GM23338 (cell line): ENCODE measurements around the gene GPRIN1.

Experiments used
- CREB1 ChIP-seq: fragments of 250-450 bp; sonication (Bioruptor Pico); IDR thresholded peaks from 2 replicates; pipeline ENCODE4 v1.5.0; 2020; ENCODE audit warnings: low read depth, mild to moderate bottlenecking, moderate library complexity
- CTCF ChIP-seq, 2 experiments: fragments of 200-600 bp in 1 of 2; sonication (generic) in 1 of 2; conservative IDR thresholded peaks; 2 replicates each; pipeline versions ENCODE4 v1.5.1 to v1.6.1; 2016 to 2017; ENCODE audit warnings: antibody characterized with exemption in 2 of 2, low read depth in 2 of 2, mild to moderate bottlenecking in 2 of 2, moderate library complexity in 1 of 2
- ETS1 ChIP-seq: IDR thresholded peaks from 2 replicates; pipeline ENCODE4 v1.6.1; 2016; ENCODE audit warnings: antibody characterized with exemption
- EZH2 ChIP-seq: fragments of 200-600 bp; sonication (generic); IDR thresholded peaks from one replicate; pipeline ENCODE4 v1.8.0; 2017; ENCODE audit warnings: antibody characterized with exemption, mild to moderate bottlenecking, low read depth; ENCODE audit not compliant: unreplicated experiment
- EZH2phosphoT487 ChIP-seq: fragments of 200-600 bp; sonication (generic); IDR thresholded peaks from one replicate; pipeline ENCODE4 v1.8.1; 2018; ENCODE audit warnings: antibody characterized with exemption; ENCODE audit not compliant: unreplicated experiment
- JUNB ChIP-seq: IDR thresholded peaks from one replicate; pipeline ENCODE4 v1.6.1; 2016; ENCODE audit warnings: antibody characterized with exemption; ENCODE audit not compliant: unreplicated experiment
- POLR2AphosphoS5 ChIP-seq: IDR thresholded peaks from 2 replicates; pipeline ENCODE4 v1.6.1; 2016; ENCODE audit warnings: antibody characterized with exemption, low read depth
- REST ChIP-seq: IDR thresholded peaks from one replicate; pipeline ENCODE4 v1.6.1; 2018; ENCODE audit warnings: antibody characterized with exemption; ENCODE audit not compliant: unreplicated experiment
- STAT1 ChIP-seq: IDR thresholded peaks from one replicate; pipeline ENCODE4 v1.6.1; 2016; ENCODE audit warnings: antibody characterized with exemption; ENCODE audit not compliant: unreplicated experiment
- ZNF114 ChIP-seq: fragments of 250-450 bp; sonication (Bioruptor Pico); IDR thresholded peaks from 2 replicates; pipeline ENCODE4 v1.5.0; 2020; ENCODE audit warnings: mild to moderate bottlenecking, moderate library complexity
- ZNF462 ChIP-seq: fragments of 250-450 bp; sonication (Bioruptor Pico); IDR thresholded peaks from 2 replicates; pipeline ENCODE4 v1.5.0; 2020; ENCODE audit warnings: mild to moderate bottlenecking, moderate library complexity

- no peak for TF ChIP-seq EZH2phosphoT487
- TF ChIP-seq CTCF (conservative IDR thresholded peaks at IDR 0.05; ENCODE audit: low read depth in 2 of 2) = no peak
- no peak for TF ChIP-seq EZH2
- TF ChIP-seq POLR2AphosphoS5 = no peak
- no peak for TF ChIP-seq CREB1 (CRISPR knock-in tag)
- no peak for TF ChIP-seq ZNF114 (CRISPR knock-in tag)
- TF ChIP-seq ZNF462 = no peak
- TF ChIP-seq REST = no peak
- TF ChIP-seq JUNB = no peak
- TF ChIP-seq ETS1 = no peak
- no peak for TF ChIP-seq STAT1
Observed at GRCh38 chr5:176618783-176619182, 8.8 kb upstream of the GPRIN1 start.
